Urinary bladder (tissue), 4 donors: ENCODE measurements around the gene CHADL. TPM values are rescaled to one million over a fixed set of nuclear protein-coding genes. Genes with fewer than 3 reads are reported as not detected.

ENCODE experiments used
- DNase-seq: peaks from one replicate; pipeline ENCODE4 v3.0.0-alpha.2; 2015; ENCODE audit errors: extremely low spot score
- H3K27ac ChIP-seq: one replicate; pipeline ENCODE4 v1.5.1; 2013; ENCODE audit warnings: low read depth, mild to moderate bottlenecking, moderate library complexity
- H3K36me3 ChIP-seq: one replicate; pipeline ENCODE4 v1.6.1; 2013; ENCODE audit warnings: mild to moderate bottlenecking, moderate library complexity; ENCODE audit not compliant: insufficient read depth
- H3K4me1 ChIP-seq: one replicate; pipeline ENCODE4 v1.6.1; 2013; ENCODE audit warnings: mild to moderate bottlenecking, moderate library complexity; ENCODE audit not compliant: insufficient read depth
- H3K4me3 ChIP-seq: one replicate; pipeline ENCODE4 v1.5.1; 2013; ENCODE audit warnings: low read depth, low read length
- WGBS: extraction: QIAGEN DNeasy Blood & Tissue Kit; methylation state at CpG from one replicate; pipeline ENCODE4 v1.1.7; 2013; 5-methylcytosine and 5-hydroxymethylcytosine counted together
- polyA plus RNA-seq: library from polyadenylated mRNA; stranded (reverse); fragments of 200-250 nt; gene quantifications from one replicate; pipeline ENCODE4 v1.2.3, GENCODE V29; 2013
- total RNA-seq: library from RNA; depleted of rRNA; stranded (reverse); fragments of >200 nt; gene quantifications from one replicate; pipeline ENCODE4 v1.2.3, GENCODE V29; 2014
- donor health status: healthy with polysubstance abuse.
- donor health status: healthy.

Gene CHADL, protein sequence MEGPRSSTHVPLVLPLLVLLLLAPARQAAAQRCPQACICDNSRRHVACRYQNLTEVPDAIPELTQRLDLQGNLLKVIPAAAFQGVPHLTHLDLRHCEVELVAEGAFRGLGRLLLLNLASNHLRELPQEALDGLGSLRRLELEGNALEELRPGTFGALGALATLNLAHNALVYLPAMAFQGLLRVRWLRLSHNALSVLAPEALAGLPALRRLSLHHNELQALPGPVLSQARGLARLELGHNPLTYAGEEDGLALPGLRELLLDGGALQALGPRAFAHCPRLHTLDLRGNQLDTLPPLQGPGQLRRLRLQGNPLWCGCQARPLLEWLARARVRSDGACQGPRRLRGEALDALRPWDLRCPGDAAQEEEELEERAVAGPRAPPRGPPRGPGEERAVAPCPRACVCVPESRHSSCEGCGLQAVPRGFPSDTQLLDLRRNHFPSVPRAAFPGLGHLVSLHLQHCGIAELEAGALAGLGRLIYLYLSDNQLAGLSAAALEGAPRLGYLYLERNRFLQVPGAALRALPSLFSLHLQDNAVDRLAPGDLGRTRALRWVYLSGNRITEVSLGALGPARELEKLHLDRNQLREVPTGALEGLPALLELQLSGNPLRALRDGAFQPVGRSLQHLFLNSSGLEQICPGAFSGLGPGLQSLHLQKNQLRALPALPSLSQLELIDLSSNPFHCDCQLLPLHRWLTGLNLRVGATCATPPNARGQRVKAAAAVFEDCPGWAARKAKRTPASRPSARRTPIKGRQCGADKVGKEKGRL
- total RNA-seq (1.8 TPM), polyA plus RNA-seq (3.5 TPM)

DNA sequence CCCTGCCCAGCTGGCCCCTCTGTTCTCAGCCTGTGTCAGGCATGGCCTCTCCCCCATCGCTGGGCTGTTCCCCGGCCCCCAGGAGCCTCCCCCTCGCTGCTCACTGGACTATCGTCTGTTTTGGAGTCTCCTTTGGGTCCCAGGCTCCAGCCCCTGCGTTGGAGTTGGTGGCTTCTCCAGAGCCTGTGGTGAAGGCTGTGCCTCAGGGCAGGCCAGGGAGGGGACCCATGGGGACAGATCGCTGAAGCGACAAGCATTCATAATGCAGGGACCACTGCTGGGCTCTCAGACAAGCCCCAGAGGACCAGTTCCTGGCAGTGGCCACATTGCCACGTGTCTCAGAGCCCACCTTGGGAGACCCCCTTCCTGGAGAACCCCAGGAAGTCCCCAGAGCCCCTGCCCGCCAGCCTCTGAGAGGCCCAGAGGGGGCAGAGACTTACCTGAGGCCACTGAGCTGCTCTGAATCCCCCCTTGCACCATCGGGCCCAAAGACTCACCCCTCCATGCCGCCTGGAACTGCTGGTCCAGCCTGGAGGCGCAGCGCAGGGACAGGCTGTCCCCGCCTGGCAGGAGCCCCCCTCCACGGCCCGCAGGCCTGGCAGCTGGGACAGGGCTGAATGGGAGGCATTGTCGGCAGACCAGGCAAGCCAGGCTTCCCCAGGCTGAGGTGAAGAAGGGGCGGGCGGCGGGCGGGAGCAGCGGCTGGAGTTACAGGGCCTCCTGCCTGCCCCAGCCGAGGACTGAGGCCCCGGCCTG, at the start of gene CHADL:
Gene CHADL (minus strand): TSS at position 555 of the 756 bp plus-strand sequence. CDS start 50 bp downstream, at position 505.
- H3K27ac ChIP-seq: no peak within 1 kb of the TSS
- 64% methylated on average over 24 of the region's 24 CpGs for WGBS
- no peak for DNase-seq
- H3K4me3 ChIP-seq: no peak within 1 kb of the TSS
- no peaks in the 10 kb centered on the region for H3K36me3 ChIP-seq
- H3K4me1 ChIP-seq: no peaks in the 10 kb centered on the region

DNA sequence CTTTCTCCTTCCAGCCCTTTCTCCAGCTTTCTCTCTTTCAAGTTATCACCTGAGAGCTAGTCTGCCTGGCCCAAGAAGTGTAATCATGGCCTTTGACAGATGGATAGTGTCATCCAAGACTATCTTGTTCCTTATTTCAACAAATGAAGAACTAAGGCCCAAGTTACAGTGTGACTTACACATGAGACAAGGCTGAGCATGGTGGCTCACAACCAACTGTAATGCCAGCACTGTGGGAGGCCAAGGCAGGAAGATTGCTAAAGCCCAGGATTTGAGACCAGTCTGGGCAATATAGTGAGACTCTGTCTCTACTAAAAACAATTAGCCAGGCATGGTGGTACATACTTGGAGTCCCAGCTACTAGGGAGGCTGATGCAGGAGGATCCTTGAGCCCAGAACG, 48.9 kb upstream of the CHADL start:
- H3K36me3 ChIP-seq: no peaks in the 10 kb centered on the region
- no peak for DNase-seq
- no peaks in the 10 kb centered on the region for H3K4me1 ChIP-seq
- 92% methylated on average over 1 of the region's 1 CpG for WGBS
- no peak overlapping the region for H3K27ac ChIP-seq
- H3K4me3 ChIP-seq: no peak overlapping the region

- H3K4me3 ChIP-seq: no peak overlapping the region
- DNase-seq: no peak
- 57% methylated on average over 9 of the region's 9 CpGs for WGBS
- H3K36me3 ChIP-seq: no peaks in the 10 kb centered on the region
- H3K4me1 ChIP-seq: no peaks in the 10 kb centered on the region
- peak overlapping the region; percentile 64 for H3K27ac ChIP-seq
Measured at GRCh38 chr22:41288245-41288946, 47.7 kb upstream of the CHADL start.

- Histone ChIP-seq H3K4me1 (no peaks in the 10 kb centered on the region), H3K27ac (no peak overlapping the region), H3K4me3 (peak overlapping the region; percentile 32), H3K36me3 (no peaks in the 10 kb centered on the region)
- WGBS: 2% methylated on average over 15 of the region's 15 CpGs
- DNase-seq: no peak
Measured at GRCh38 chr22:41286639-41287091, 45.9 kb upstream of the CHADL start.

DNA sequence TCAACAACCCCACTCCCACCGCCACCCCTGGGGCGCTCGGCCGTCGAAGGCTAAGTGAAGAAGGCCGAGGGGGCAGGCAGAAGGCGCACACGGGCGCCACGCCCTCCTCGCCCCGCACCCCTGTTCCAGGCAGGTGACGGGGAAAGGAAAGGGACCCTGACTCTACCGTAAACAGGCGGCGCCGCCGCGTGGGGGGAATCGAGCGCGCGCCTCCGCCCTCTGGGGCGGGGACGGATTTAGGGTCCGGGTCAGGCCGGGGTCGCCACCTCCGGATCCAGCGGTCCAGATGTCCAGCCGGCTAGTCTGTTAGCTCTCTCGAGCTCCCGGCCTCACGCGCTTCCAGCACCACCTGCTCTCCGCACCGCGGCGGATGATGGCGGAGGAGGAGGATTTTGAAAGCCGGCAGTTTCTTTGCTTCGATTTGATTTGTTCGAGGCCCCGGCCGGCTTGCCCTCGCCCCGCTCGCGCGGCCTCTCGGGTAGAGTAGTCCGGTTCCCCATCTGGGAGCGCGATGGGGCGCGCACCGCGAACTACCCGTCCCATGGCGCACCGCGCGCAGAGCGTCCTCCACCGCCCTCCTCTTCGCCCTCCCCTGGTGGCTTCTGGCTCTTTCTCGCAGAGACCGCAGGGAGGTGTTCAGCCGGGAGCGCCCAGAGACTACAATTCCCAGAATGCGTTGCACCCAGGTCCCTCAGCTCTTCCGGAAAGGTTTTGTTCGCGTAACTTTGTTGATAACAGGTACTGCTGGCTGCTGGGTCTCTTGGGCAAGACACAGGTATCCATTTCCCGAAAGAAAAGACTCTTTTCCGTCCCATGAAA, 45.3 kb upstream of the CHADL start, which contains the start of gene RANGAP1:
Gene RANGAP1 (minus strand): TSS at position 368 of the 819 bp plus-strand sequence. CDS start 5,143 bp downstream, outside the sequence.
- Histone ChIP-seq H3K4me1 (no peaks in the 10 kb centered on the region), H3K27ac (peak within 1 kb of the TSS; percentile 75), H3K4me3 (peak within 1 kb of the TSS; percentile 78), H3K36me3 (no peaks in the 10 kb centered on the region)
- peak; percentile 98 for DNase-seq
- WGBS: under 1% methylated on average over 77 of the region's 77 CpGs

- under 1% methylated on average over 30 of the region's 30 CpGs for WGBS
- Histone ChIP-seq H3K27ac (peak overlapping the region; percentile 75), H3K4me3 (peak overlapping the region; percentile 78), H3K4me1 (no peaks in the 10 kb centered on the region), H3K36me3 (no peaks in the 10 kb centered on the region)
- no peak for DNase-seq
Measured at GRCh38 chr22:41285441-41285819, 44.7 kb upstream of the CHADL start.

GRCh38 chr22:41284465-41284864, 43.7 kb upstream of the CHADL start:
- WGBS: 90% methylated on average over 10 of the region's 10 CpGs
- Histone ChIP-seq H3K4me3 (no peak overlapping the region), H3K4me1 (no peaks in the 10 kb centered on the region), H3K36me3 (no peaks in the 10 kb centered on the region), H3K27ac (no peak overlapping the region)
- DNase-seq: no peak

DNA sequence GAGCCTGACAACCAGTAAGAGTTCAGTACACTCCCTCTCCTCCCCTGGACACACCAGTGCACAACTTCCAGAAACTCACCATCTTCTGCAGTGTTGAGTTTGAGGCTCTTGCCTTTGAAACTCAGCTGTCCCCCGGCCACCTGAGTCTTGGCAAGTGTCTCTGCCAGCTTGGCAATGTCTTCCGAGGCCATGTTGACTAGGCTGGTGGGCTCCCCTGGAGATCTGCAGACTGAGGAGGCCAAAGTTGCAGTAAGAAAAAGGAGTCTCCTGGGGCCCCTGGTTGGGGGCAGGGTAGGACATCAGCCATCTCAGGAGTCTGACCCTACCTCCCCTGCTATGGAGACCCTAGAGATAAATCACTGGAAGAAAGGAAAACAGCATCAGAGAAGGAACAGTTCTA, 40.1 kb upstream of the CHADL start:
- 90% methylated on average over 2 of the region's 2 CpGs for WGBS
- H3K36me3 ChIP-seq: peaks cover 3% of the 10 kb centered on the region
- DNase-seq: no peak
- H3K27ac ChIP-seq: no peak overlapping the region
- no peaks in the 10 kb centered on the region for H3K4me1 ChIP-seq
- no peak overlapping the region for H3K4me3 ChIP-seq

DNA sequence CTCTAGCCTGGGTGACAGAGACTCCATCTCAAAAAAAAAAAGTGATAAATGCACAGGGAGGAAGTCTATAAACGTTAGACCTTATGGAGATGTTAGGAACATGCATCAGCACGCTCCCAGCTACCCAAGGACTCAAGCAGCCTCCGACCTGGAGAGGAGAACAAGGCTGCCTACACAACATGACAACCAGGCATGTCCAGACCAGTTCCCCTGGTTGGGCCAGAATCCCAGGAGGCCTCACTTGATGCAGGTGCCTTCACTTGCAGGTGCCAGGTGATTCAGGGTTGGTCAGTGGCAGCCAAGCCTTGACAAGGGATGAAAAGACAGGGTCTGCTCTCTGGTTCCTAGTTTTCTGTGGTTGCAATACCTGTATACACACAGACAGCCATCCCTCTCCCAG, 39.3 kb upstream of the CHADL start:
- Histone ChIP-seq H3K4me3 (no peak overlapping the region), H3K36me3 (peaks cover 3% of the 10 kb centered on the region), H3K4me1 (no peaks in the 10 kb centered on the region), H3K27ac (no peak overlapping the region)
- 78% methylated on average over 3 of the region's 3 CpGs for WGBS
- peak; percentile 69 for DNase-seq

DNA sequence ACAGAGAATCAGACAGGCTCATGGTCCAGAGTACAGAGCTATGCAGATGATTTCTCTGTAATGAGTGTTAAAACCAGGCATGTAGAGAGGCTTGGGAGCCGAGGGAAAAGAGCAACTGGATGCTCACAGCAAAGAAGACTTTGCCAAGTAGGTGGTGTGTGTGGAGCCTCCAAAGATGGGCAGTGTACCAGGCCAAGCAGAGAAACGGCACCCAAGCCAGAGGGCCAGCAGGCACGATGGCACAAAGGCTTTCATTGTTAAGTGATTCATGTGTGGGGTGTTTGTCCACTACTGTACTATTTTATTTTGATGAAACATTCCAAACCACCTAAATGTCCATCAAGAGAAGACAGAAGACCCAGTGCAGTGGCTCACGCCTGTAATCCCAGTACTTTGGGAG, 34.1 kb upstream of the CHADL start:
- H3K4me3 ChIP-seq: no peak overlapping the region
- H3K4me1 ChIP-seq: no peaks in the 10 kb centered on the region
- no peak for DNase-seq
- H3K27ac ChIP-seq: no peak overlapping the region
- 89% methylated on average over 4 of the region's 4 CpGs for WGBS
- peaks cover 14% of the 10 kb centered on the region for H3K36me3 ChIP-seq

DNA sequence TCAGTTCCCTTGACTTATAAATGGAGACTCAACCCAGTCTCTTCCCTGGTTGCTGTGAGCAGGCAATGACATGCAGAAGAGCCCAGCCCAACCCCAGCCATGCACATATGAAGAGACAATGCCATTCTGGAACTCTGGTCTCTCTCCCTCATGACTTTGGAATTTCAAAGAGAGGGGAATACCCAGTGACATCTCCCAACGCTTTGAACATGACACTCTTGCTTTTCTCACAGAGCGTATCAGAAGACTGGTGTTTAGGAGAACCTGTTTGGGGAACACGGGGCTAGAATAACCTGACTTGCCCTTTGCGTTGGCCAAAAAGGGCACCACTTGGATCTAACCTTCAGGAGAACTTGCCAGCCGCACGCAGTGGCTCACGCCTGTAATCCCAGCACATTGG, 32.4 kb upstream of the CHADL start:
- no peak for DNase-seq
- Histone ChIP-seq H3K27ac (no peak overlapping the region), H3K4me3 (no peak overlapping the region), H3K36me3 (peaks cover 14% of the 10 kb centered on the region), H3K4me1 (no peaks in the 10 kb centered on the region)
- WGBS: 97% methylated on average over 7 of the region's 7 CpGs

DNA sequence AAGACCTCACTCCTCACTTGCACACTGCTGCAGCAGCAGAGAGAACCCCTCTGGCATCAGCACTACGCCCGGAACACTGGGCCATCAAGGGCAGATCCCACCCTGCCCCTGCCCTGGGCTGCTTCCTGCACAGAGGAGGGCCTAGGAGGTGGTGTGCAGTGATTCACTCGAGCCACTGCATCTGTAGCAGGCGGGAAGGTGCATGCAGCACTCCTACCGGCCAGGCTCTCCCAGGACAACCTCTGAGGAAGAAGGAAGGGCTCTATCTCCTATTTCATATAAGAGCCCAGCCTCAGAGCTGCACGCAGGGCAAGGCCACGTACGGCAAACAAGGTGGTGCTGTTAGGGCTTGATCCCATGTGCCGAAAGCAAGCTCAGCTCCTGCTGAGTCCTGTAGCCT, 31.1 kb upstream of the CHADL start:
- WGBS: 93% methylated on average over 9 of the region's 9 CpGs
- H3K36me3 ChIP-seq: peaks cover 12% of the 10 kb centered on the region
- no peak overlapping the region for H3K27ac ChIP-seq
- DNase-seq: no peak
- H3K4me3 ChIP-seq: no peak overlapping the region
- no peaks in the 10 kb centered on the region for H3K4me1 ChIP-seq
